PC-3 (cell line): ENCODE results near the gene ISLR2.
"Not testable (repeated sequence)": the region's sequence is repeated elsewhere in the genome, so short reads cannot be mapped to it uniquely, and the experiment has no call there.

Experiments
- CTCF ChIP-seq: fragments of 300-600 bp; sonication (generic); conservative IDR thresholded peaks from 2 replicates; pipeline ENCODE4 v1.5.1; 2017; ENCODE audit warnings: antibody characterized with exemption, low read depth, mild to moderate bottlenecking, low read length
- EZH2 ChIP-seq: fragments of 300-600 bp; sonication (generic); IDR thresholded peaks from one replicate; pipeline ENCODE4 v1.6.1; 2017; ENCODE audit warnings: antibody characterized with exemption, mild to moderate bottlenecking, low read length; ENCODE audit not compliant: unreplicated experiment
- EZH2phosphoT487 ChIP-seq: fragments of 300-600 bp; sonication (generic); IDR thresholded peaks from 2 replicates; pipeline ENCODE4 v1.6.1; 2018; ENCODE audit warnings: mild to moderate bottlenecking, antibody characterized with exemption, low read length, borderline replicate concordance

DNA sequence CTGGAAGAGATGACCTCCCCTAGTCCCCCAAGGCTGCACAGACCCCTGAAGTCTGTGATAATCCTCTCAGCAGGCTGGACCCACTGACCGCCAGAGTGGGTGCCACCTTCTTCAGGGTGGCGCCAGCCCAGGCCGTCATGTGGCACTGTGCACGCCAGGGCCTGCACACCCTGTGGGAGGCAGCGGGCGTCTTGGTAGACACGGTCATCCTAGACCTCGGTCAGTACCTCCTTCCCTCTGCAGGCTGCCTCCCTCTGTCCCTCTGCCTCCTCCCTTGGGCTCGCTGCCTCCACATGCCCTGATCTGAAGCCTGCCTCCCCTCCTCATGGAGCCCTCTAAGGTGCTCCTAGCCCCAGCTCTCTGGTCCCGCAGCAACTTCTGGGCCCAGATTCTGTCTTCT is 34.8 kb upstream of the ISLR2 start:
- not testable (repeated sequence) for TF ChIP-seq CTCF, EZH2, EZH2phosphoT487
